ENCODE measurements around the gene MAP3K15. TPM values are rescaled to one million over a fixed set of nuclear protein-coding genes. Genes with fewer than 3 reads are reported as not detected.
A peak's percentile ranks its signal among the peaks of the same experiment; 100 is the strongest.

Gene MAP3K15, protein sequence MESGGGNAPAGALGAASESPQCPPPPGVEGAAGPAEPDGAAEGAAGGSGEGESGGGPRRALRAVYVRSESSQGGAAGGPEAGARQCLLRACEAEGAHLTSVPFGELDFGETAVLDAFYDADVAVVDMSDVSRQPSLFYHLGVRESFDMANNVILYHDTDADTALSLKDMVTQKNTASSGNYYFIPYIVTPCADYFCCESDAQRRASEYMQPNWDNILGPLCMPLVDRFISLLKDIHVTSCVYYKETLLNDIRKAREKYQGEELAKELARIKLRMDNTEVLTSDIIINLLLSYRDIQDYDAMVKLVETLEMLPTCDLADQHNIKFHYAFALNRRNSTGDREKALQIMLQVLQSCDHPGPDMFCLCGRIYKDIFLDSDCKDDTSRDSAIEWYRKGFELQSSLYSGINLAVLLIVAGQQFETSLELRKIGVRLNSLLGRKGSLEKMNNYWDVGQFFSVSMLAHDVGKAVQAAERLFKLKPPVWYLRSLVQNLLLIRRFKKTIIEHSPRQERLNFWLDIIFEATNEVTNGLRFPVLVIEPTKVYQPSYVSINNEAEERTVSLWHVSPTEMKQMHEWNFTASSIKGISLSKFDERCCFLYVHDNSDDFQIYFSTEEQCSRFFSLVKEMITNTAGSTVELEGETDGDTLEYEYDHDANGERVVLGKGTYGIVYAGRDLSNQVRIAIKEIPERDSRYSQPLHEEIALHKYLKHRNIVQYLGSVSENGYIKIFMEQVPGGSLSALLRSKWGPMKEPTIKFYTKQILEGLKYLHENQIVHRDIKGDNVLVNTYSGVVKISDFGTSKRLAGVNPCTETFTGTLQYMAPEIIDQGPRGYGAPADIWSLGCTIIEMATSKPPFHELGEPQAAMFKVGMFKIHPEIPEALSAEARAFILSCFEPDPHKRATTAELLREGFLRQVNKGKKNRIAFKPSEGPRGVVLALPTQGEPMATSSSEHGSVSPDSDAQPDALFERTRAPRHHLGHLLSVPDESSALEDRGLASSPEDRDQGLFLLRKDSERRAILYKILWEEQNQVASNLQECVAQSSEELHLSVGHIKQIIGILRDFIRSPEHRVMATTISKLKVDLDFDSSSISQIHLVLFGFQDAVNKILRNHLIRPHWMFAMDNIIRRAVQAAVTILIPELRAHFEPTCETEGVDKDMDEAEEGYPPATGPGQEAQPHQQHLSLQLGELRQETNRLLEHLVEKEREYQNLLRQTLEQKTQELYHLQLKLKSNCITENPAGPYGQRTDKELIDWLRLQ (N-terminal part only)
- total RNA-seq (10 to 100 TPM in 1 of 7 donors, 1 to 10 TPM in 6; 3.6 to 11.3 (median 8.0) TPM), polyA plus RNA-seq (1 to 10 TPM in 2 of 3 donors, under 1 TPM in 1; 0.86 to 3.9 (median 3.9) TPM)
- long read RNA-seq, donor 1, result 0 reads
- long read RNA-seq, donor 2, result 0 reads

DNA sequence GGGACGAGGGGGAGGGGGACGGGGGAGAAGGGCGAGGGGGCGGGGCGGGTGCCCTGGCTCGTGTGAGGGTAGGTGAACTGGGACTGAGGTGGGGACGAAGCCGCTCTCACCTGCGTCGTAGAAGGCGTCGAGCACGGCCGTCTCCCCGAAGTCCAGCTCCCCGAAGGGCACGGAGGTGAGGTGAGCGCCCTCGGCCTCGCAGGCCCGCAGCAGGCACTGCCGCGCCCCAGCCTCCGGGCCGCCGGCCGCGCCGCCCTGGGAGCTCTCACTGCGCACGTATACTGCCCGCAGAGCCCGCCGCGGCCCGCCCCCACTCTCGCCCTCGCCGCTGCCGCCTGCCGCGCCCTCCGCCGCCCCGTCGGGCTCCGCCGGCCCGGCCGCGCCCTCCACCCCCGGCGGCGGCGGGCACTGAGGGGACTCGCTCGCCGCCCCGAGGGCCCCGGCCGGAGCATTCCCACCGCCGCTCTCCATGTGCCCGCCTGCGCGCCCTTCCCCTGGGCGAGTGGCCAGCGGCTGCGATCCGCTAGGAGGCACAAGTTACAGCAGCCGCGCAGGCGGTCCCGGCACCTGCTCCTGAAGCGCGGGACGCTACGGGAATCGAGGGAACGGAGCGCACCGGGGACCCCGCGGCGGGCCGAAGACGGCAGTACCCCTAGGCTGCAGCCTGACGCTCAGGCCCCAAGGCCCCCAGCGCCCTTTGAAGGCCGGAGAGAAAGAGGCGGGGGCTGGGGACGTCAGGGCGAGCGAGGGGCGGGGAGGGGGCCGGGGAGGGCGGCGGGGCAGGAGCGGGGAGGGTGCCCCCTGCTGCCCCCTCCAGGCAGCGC lies at the start of gene MAP3K15:
TSS of gene MAP3K15 (minus strand) at position 718 of the 824 bp plus-strand sequence. CDS start at position 471, 247 bp downstream.
- DNase-seq, result peak; percentile 80
- Histone ChIP-seq H3K4me1 (peaks cover 0 to 10% (median 5%) of the 10 kb centered on the region in 6 donors), H3K27me3 (replicated peaks in 1 of 7) (peaks cover 0 to 27% (median 5%) of the 10 kb centered on the region in 7 donors), H3K9me3 (peaks cover 0 to 12% (median 0%) of the 10 kb centered on the region in 8 donors), H3K27ac (peak within 1 kb of the TSS in 7 of 8 donors; percentile 22 to 67 (median 48)), H3K4me3 (peak within 1 kb of the TSS; percentile 23 to 70 (median 44)), H3K36me3 (no peaks in the 10 kb centered on the region)
- WGBS, 5 donors, result 0 to 49% (median 3%) methylated on average over 4 to 92 of the region's 100 CpGs
- peak in 2 of 3 donors; percentile 43 to 61 for TF ChIP-seq POLR2AphosphoS5 (IDR thresholded peaks at IDR 0.05)
- TF ChIP-seq, protein P1, sequence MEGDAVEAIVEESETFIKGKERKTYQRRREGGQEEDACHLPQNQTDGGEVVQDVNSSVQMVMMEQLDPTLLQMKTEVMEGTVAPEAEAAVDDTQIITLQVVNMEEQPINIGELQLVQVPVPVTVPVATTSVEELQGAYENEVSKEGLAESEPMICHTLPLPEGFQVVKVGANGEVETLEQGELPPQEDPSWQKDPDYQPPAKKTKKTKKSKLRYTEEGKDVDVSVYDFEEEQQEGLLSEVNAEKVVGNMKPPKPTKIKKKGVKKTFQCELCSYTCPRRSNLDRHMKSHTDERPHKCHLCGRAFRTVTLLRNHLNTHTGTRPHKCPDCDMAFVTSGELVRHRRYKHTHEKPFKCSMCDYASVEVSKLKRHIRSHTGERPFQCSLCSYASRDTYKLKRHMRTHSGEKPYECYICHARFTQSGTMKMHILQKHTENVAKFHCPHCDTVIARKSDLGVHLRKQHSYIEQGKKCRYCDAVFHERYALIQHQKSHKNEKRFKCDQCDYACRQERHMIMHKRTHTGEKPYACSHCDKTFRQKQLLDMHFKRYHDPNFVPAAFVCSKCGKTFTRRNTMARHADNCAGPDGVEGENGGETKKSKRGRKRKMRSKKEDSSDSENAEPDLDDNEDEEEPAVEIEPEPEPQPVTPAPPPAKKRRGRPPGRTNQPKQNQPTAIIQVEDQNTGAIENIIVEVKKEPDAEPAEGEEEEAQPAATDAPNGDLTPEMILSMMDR (IDR thresholded peaks at IDR 0.05 in 8 of 11, conservative IDR thresholded peaks at IDR 0.05 in 3 of 11), result peak in 1 of 11 experiments; percentile 31
- no peak for TF ChIP-seq POLR2A (IDR thresholded peaks at IDR 0.05)
- intact Hi-C loops (cut with DNase I; ENCODE audit: low total_unique reads), result no loop called here

DNA sequence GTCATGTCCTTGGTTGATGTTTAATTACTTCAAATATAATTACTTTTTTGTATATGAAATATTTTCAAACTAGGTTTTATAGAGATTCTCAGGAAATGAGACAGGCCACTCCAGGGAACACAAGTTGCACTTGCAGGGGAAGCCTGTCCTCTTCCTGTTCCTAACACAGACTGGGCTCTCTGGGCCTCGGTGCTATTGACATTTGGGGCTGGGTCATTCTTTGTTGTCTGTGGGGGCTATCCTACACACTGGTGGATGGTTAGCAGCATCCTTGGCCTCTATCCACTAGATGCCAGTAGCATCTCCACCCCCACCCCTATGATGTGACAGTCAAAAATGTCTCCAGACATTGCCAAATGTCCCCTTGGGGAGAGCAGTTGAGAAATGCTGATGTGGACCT lies 49.3 kb upstream of the MAP3K15 start:
- H3K9me3 ChIP-seq, result no peaks in the 10 kb centered on the region
- no peaks in the 10 kb centered on the region for H3K27me3 ChIP-seq (replicated peaks in 1 of 7)
- DNase-seq, result no peak
- TF ChIP-seq POLR2A (IDR thresholded peaks at IDR 0.05), result no peak
- TF ChIP-seq, protein P1 (IDR thresholded peaks at IDR 0.05 in 8 of 11, conservative IDR thresholded peaks at IDR 0.05 in 3 of 11), result no peak
- no peak for TF ChIP-seq POLR2AphosphoS5 (IDR thresholded peaks at IDR 0.05)
- WGBS, 5 donors, result 22 to 48% (median 46%) methylated on average over 1 of the region's 1 CpG
- peaks cover 0 to 15% (median 8%) of the 10 kb centered on the region in 6 donors for H3K4me1 ChIP-seq
- H3K27ac ChIP-seq, result no peak overlapping the region
- intact Hi-C loops (cut with DNase I; ENCODE audit: low total_unique reads), result no loop called here
- no peak overlapping the region for H3K4me3 ChIP-seq
- H3K36me3 ChIP-seq, result peaks cover 0 to 29% (median 0%) of the 10 kb centered on the region in 6 donors

- Histone ChIP-seq H3K4me1 (peaks cover 0 to 15% (median 8%) of the 10 kb centered on the region in 6 donors), H3K36me3 (peaks cover 0 to 21% (median 0%) of the 10 kb centered on the region in 6 donors), H3K9me3 (no peaks in the 10 kb centered on the region), H3K4me3 (no peak overlapping the region), H3K27ac (peak overlapping the region in 3 of 8 donors; percentile 5 to 56 (median 18)), H3K27me3 (replicated peaks in 1 of 7) (no peaks in the 10 kb centered on the region)
- no peak for DNase-seq
- intact Hi-C loops (cut with DNase I; ENCODE audit: low total_unique reads), result no loop called here
- TF ChIP-seq, protein P1 (IDR thresholded peaks at IDR 0.05 in 8 of 11, conservative IDR thresholded peaks at IDR 0.05 in 3 of 11), result no peak
- TF ChIP-seq POLR2A (IDR thresholded peaks at IDR 0.05) (no peak), POLR2AphosphoS5 (IDR thresholded peaks at IDR 0.05) (no peak)
- 74 to 85% (median 82%) methylated on average over 1 to 6 of the region's 6 CpGs for WGBS, 5 donors
These were observed 48.4 kb upstream of the MAP3K15 start for GRCh38 chrX:19563746-19564145.

Measured in spleen (tissue), 13 donors.